ENCODE measurements around the gene PLIN5. TPM values are rescaled to one million over a fixed set of nuclear protein-coding genes. Genes with fewer than 3 reads are reported as not detected.
A peak's percentile ranks its signal among the peaks of the same experiment; 100 is the strongest.

The PLIN5 gene
- total RNA-seq (2014; rRNA removed; shearing (Covaris generic); ENCODE audit: low replicate concordance) = not detected in 2 replicates

DNA sequence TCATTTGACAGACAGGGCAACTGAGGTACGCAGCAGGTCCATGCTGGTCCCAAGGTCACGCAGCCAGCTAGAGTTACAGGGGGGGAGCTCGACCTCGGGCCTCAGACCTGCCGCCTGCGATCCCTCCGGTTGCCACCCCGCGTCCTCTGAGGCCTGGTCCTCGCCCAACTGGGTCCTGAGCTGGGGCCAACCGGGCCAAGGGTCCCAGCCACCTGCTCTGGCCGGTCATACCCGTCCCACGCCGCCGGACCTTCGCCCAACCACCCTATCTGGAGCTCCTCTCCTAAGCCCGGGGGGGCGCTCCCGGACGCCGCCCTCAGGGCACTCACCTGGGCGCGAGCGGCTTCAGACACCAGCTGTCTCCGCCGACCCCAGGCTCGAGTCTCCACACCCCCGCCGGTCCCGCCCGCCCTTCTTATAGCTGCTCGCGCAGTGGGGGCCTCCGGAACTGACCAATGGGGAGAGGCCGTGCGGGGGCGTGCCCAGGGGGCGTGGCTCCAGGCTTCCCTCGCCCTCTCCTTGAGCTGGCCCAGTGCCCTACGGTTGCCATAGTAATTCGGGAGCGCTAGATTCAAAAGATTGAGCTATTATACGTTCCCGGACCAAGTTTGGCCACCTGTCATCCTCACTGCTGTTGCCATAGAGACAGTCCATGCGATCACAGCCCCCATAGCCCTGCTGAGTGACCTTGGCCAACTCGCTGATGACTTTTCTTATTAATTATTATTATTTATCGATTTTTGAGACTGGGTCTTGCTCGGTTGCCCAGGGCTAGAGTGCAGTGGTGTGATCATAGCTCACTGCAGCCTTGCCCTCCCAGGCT is at the start of gene PLIN5:
PLIN5 (minus strand) TSS at position 389 of the 823 bp plus-strand sequence. CDS start 1,150 bp downstream, outside the sequence.
- peak; percentile 81 for DNase-seq
- no peaks in the 10 kb centered on the region for H3K4me1 ChIP-seq (ENCODE audit: low read length)
- H3K9ac ChIP-seq (ENCODE audit: low read length) = no peak within 1 kb of the TSS
- H3K4me3 ChIP-seq (ENCODE audit: low read length) = no peak within 1 kb of the TSS
- H3K9me3 ChIP-seq (ENCODE audit: low read length) = no peaks in the 10 kb centered on the region
- no peak within 1 kb of the TSS for H3K27ac ChIP-seq (ENCODE audit: low read length)
- H4K20me1 ChIP-seq (ENCODE audit: insufficient read depth, low read depth, low read length) = no peaks in the 10 kb centered on the region
- H3K27me3 ChIP-seq (ENCODE audit: low read length) = no peaks in the 10 kb centered on the region
- no peak within 1 kb of the TSS for H3K4me2 ChIP-seq (ENCODE audit: low read depth, low read length, poor library complexity, severe bottlenecking)
- H3K36me3 ChIP-seq (ENCODE audit: insufficient read depth, low read length) = no peaks in the 10 kb centered on the region
- no peaks in the 10 kb centered on the region for H3K79me2 ChIP-seq (ENCODE audit: low read length)
- no peaks in the 10 kb centered on the region for H3K9me2 ChIP-seq (replicated peaks; ENCODE audit: insufficient read depth, low read length)
- H2AFZ ChIP-seq (ENCODE audit: low read length) = no peak within 1 kb of the TSS

DNA sequence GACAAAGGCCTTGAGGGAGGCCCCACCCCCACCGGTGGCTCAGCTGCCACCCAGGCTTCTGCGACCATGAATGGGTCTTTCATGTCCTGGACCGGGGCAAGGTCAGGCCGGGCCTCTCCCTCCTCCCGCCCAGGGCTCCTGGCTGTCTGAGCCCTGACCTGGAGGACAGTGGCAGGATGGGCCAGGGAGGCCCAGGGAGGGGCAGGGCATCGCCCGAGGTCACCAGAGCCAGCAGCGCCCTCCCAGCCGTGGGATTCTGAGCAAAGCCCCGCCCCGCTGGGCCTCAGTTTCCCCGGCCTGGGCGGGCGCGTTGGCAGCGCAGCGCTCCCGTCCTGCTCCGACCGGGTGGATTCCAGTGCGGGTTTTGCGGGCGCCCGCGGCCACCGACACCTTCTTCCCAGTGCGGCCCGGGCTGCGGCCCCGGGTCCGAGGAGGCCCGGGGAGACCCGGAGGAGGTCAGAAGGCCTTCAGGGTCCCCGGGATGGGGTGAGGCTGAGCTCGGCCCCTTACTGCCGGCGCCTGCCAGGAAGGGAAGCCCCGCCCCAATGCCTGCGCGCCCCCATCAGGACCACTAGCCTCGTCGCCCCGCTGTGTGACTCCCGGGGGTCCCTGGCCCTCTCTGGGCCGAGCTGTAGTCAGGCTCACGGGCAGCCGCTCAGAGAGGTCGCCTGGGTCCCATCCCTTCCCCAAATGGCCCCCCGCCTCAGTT is 49.1 kb upstream of the PLIN5 start:
- Histone ChIP-seq H3K27ac (ENCODE audit: low read length) (no peak overlapping the region), H3K9me3 (ENCODE audit: low read length) (no peaks in the 10 kb centered on the region), H3K4me2 (ENCODE audit: low read depth, low read length, poor library complexity, severe bottlenecking) (no peak overlapping the region), H2AFZ (ENCODE audit: low read length) (no peak overlapping the region), H3K9me2 (replicated peaks; ENCODE audit: insufficient read depth, low read length) (no peaks in the 10 kb centered on the region), H3K9ac (ENCODE audit: low read length) (no peak overlapping the region), H4K20me1 (ENCODE audit: insufficient read depth, low read depth, low read length) (no peaks in the 10 kb centered on the region), H3K79me2 (ENCODE audit: low read length) (no peaks in the 10 kb centered on the region), H3K27me3 (ENCODE audit: low read length) (no peaks in the 10 kb centered on the region), H3K4me3 (ENCODE audit: low read length) (no peak overlapping the region), H3K36me3 (ENCODE audit: insufficient read depth, low read length) (no peaks in the 10 kb centered on the region), H3K4me1 (ENCODE audit: low read length) (no peaks in the 10 kb centered on the region)
- no peak for DNase-seq

DNA sequence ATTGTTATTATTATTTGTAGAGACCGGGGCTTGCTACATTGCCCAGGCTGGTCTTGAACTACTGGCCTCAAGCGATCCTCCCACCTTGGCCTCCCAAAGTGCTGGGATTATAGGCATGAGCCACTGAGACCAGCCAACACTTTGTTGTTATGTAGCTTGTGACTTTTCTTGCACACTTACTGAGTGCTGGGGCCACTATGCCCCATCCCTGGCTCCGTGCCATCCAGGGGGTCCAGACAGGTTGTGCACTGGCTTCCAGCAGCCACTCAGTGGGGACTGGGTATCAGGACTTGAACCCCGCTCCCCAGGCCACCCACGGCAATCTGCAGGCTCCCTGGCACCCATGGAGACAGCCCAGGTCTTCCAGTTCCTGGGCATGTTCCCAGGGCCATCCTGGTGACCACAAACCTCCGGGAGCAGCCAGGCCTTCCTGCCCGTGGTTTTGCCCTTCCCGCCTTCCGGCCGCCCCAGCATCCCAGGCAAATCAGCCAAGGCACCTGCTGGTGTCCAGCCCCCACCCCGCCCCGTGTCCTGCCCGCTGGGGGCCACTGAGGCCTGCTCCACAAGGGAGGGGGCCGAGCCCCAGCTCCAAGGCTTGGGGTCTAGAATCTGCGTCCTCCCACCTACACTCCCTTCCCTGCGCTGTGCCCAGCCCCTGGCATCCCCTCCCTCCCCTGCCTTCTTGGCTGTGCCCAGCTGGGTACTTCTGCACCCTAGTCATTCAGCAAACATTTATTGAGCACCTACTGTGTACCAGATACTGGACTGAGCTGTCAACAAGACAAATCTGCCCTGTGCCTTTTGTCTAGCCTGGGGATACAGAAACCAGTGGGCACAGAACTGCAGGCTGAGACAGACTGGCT is 48.2 kb upstream of the PLIN5 start:
- Histone ChIP-seq H4K20me1 (ENCODE audit: insufficient read depth, low read depth, low read length) (no peaks in the 10 kb centered on the region), H3K79me2 (ENCODE audit: low read length) (no peaks in the 10 kb centered on the region), H3K9me2 (replicated peaks; ENCODE audit: insufficient read depth, low read length) (no peaks in the 10 kb centered on the region), H3K9me3 (ENCODE audit: low read length) (no peaks in the 10 kb centered on the region), H3K27me3 (ENCODE audit: low read length) (no peaks in the 10 kb centered on the region), H3K9ac (ENCODE audit: low read length) (no peak overlapping the region), H3K4me1 (ENCODE audit: low read length) (no peaks in the 10 kb centered on the region), H3K4me3 (ENCODE audit: low read length) (no peak overlapping the region), H3K27ac (ENCODE audit: low read length) (no peak overlapping the region), H2AFZ (ENCODE audit: low read length) (no peak overlapping the region), H3K4me2 (ENCODE audit: low read depth, low read length, poor library complexity, severe bottlenecking) (no peak overlapping the region), H3K36me3 (ENCODE audit: insufficient read depth, low read length) (no peaks in the 10 kb centered on the region)
- no peak for DNase-seq

GRCh38 chr19:4581666-4582553 is 46.9 kb upstream of the PLIN5 start:
- H4K20me1 ChIP-seq (ENCODE audit: insufficient read depth, low read depth, low read length) = no peaks in the 10 kb centered on the region
- no peaks in the 10 kb centered on the region for H3K4me1 ChIP-seq (ENCODE audit: low read length)
- H3K79me2 ChIP-seq (ENCODE audit: low read length) = no peaks in the 10 kb centered on the region
- H3K4me3 ChIP-seq (ENCODE audit: low read length) = no peak overlapping the region
- no peaks in the 10 kb centered on the region for H3K9me2 ChIP-seq (replicated peaks; ENCODE audit: insufficient read depth, low read length)
- no peaks in the 10 kb centered on the region for H3K27me3 ChIP-seq (ENCODE audit: low read length)
- H3K9me3 ChIP-seq (ENCODE audit: low read length) = no peaks in the 10 kb centered on the region
- H3K4me2 ChIP-seq (ENCODE audit: low read depth, low read length, poor library complexity, severe bottlenecking) = no peak overlapping the region
- no peak overlapping the region for H2AFZ ChIP-seq (ENCODE audit: low read length)
- no peaks in the 10 kb centered on the region for H3K36me3 ChIP-seq (ENCODE audit: insufficient read depth, low read length)
- no peak overlapping the region for H3K27ac ChIP-seq (ENCODE audit: low read length)
- no peak for DNase-seq
- H3K9ac ChIP-seq (ENCODE audit: low read length) = no peak overlapping the region

DNA sequence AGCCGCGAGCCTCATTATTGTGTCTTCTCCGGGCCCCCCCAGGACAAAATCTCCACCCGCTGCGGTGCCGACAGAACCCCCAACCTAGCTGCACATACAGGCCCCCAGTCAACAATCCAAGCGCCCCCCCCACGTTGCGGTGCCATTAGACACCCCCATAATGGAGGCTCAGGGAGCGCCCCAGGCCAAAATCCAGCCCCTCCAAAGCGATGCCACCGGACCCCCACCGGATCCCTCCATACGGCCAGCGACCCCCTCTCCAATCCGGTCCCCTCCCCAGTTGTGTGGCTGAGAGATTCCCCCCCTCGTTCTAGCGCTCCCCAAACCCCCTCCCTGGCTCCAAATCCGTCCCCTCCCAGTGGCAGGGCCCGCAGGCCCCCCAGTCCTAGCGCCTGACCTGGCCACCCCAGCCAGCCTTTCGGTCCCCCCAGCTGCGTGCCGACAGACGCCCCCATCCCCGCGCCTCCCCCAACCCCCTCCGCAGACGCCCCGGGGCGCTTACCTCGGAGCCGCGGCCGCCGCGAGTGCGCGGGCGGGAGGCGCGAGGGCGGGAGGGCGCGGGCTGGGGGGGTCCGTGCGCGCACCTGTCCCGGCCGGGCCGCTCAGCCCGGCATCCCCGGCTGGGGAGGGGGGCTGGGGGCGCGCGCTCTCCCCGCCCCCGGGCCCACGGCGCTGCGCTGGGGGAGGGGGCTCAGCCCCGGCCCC is 46.1 kb upstream of the PLIN5 start:
- H3K4me2 ChIP-seq (ENCODE audit: low read depth, low read length, poor library complexity, severe bottlenecking) = no peak overlapping the region

GRCh38 chr19:4580021-4580901 is 45.2 kb upstream of the PLIN5 start:
- H3K27me3 ChIP-seq (ENCODE audit: low read length) = no peaks in the 10 kb centered on the region
- no peak overlapping the region for H3K4me2 ChIP-seq (ENCODE audit: low read depth, low read length, poor library complexity, severe bottlenecking)
- no peaks in the 10 kb centered on the region for H3K79me2 ChIP-seq (ENCODE audit: low read length)
- H3K4me1 ChIP-seq (ENCODE audit: low read length) = no peaks in the 10 kb centered on the region
- no peak overlapping the region for H2AFZ ChIP-seq (ENCODE audit: low read length)
- H3K36me3 ChIP-seq (ENCODE audit: insufficient read depth, low read length) = no peaks in the 10 kb centered on the region
- DNase-seq = peak; percentile 56
- no peaks in the 10 kb centered on the region for H3K9me2 ChIP-seq (replicated peaks; ENCODE audit: insufficient read depth, low read length)
- no peak overlapping the region for H3K27ac ChIP-seq (ENCODE audit: low read length)
- no peak overlapping the region for H3K4me3 ChIP-seq (ENCODE audit: low read length)
- no peak overlapping the region for H3K9ac ChIP-seq (ENCODE audit: low read length)
- H3K9me3 ChIP-seq (ENCODE audit: low read length) = no peaks in the 10 kb centered on the region
- H4K20me1 ChIP-seq (ENCODE audit: insufficient read depth, low read depth, low read length) = no peaks in the 10 kb centered on the region

More for the DNA sequence above, 46.1 kb upstream of the PLIN5 start:
- Histone ChIP-seq H4K20me1 (ENCODE audit: insufficient read depth, low read depth, low read length) (no peaks in the 10 kb centered on the region), H3K27me3 (ENCODE audit: low read length) (no peaks in the 10 kb centered on the region), H3K4me3 (ENCODE audit: low read length) (no peak overlapping the region), H3K79me2 (ENCODE audit: low read length) (no peaks in the 10 kb centered on the region), H3K36me3 (ENCODE audit: insufficient read depth, low read length) (no peaks in the 10 kb centered on the region), H3K4me1 (ENCODE audit: low read length) (no peaks in the 10 kb centered on the region), H2AFZ (ENCODE audit: low read length) (no peak overlapping the region), H3K27ac (ENCODE audit: low read length) (no peak overlapping the region), H3K9me3 (ENCODE audit: low read length) (no peaks in the 10 kb centered on the region), H3K9me2 (replicated peaks; ENCODE audit: insufficient read depth, low read length) (no peaks in the 10 kb centered on the region), H3K9ac (ENCODE audit: low read length) (no peak overlapping the region)
- DNase-seq = no peak

Measured in Karpas-422 (cell line).